A549 (cell line): Measurements from ENCODE around the gene EXT2. TPM values are rescaled to one million over a fixed set of nuclear protein-coding genes. Genes with fewer than 3 reads are reported as not detected.

Experiments
- ATAC-seq, 2 experiments: fragments of 200-7000 bp in 1 of 2; fragments of >200 bp in 1 of 2; cut with Nextera tagmentation in 1 of 2; cut with Tn5 transposase in 1 of 2; 3 replicates each; pipeline versions ENCODE4 v1.8.0 to v1.9.1; 2018 to 2020; ENCODE audit warnings: mild to moderate bottlenecking in 1 of 2, moderate library complexity in 1 of 2
- CTCF ChIA-PET: fragments of 300-600 bp; sonication (Branson Sonifier 250); formaldehyde crosslinking; extraction: SDS; loops from one replicate; lab custom pipeline; 2021; ENCODE audit warnings: antibody characterized with exemption, inconsistent platforms; lab: Yijun Ruan, JAX
- POLR2A ChIA-PET: fragments of 350-600 bp; formaldehyde crosslinking; extraction: SDS; loops from one replicate; lab custom pipeline; 2021; ENCODE audit warnings: antibody characterized with exemption, inconsistent platforms; lab: Yijun Ruan, JAX
- DNase-seq, 2 experiments: peaks; one replicate each; pipeline versions ENCODE4 v3.0.0 to v3.0.0-alpha.2; 2011 to 2016; ENCODE audit warnings: low read depth in 1 of 2, low spot score in 1 of 2
- FAIRE-seq: peaks from 2 replicates; lab custom pipeline; 2011; peaks lifted over from hg19 to GRCh38; lab: Jason Lieb, UNC
- H3K27ac ChIP-seq, 2 experiments: fragments of >200 bp; sonication (Bioruptor Twin); formaldehyde crosslinking; 3 replicates each; pipeline ENCODE4 v1.5.1; 2016 to 2017
- H3K4me1 ChIP-seq: fragments of >200 bp; sonication (Bioruptor Twin); formaldehyde crosslinking; 3 replicates; pipeline ENCODE4 v1.6.1; 2016
- H3K4me2 ChIP-seq: fragments of >200 bp; sonication (Bioruptor Twin); formaldehyde crosslinking; 3 replicates; pipeline ENCODE4 v1.6.1; 2016
- H3K4me3 ChIP-seq: fragments of >200 bp; sonication (Bioruptor Twin); formaldehyde crosslinking; 3 replicates; pipeline ENCODE4 v1.5.1; 2016
- H3K9me3 ChIP-seq: fragments of >200 bp; sonication (Bioruptor Twin); formaldehyde crosslinking; 3 replicates; pipeline ENCODE4 v1.6.1; 2016
- BHLHE40 ChIP-seq: IDR thresholded peaks from 2 replicates; pipeline ENCODE4 v1.6.1; 2012; ENCODE audit warnings: low read depth, low read length, inconsistent platforms
- CBX2 ChIP-seq: fragments of 200-600 bp; sonication (generic); IDR thresholded peaks from 2 replicates; pipeline ENCODE4 v1.6.1; 2016; ENCODE audit warnings: low read depth, mild to moderate bottlenecking, borderline replicate concordance
- CBX8 ChIP-seq: fragments of 200-600 bp; sonication (generic); IDR thresholded peaks from 2 replicates; pipeline ENCODE4 v1.6.1; 2016
- CEBPB ChIP-seq, 2 experiments: fragments of >200 bp in 1 of 2; sonication (Bioruptor Twin) in 1 of 2; formaldehyde crosslinking in 1 of 2; IDR thresholded peaks; 2 replicates each; pipeline ENCODE4 v1.6.1; 2012 to 2016
- E2F6 ChIP-seq: IDR thresholded peaks from 2 replicates; pipeline ENCODE4 v1.6.1; 2012; ENCODE audit warnings: low read depth, borderline replicate concordance
- ELK1 ChIP-seq: fragments of 150-350 bp; IDR thresholded peaks from 2 replicates; pipeline ENCODE4 v1.6.1; 2014; ENCODE audit warnings: low read depth, mild to moderate bottlenecking, low read length
- FOSB ChIP-seq: fragments of 250-450 bp; sonication (Bioruptor Pico); IDR thresholded peaks from 2 replicates; pipeline ENCODE4 v1.5.0; 2020; ENCODE audit warnings: mild to moderate bottlenecking, moderate library complexity
- FOSL2 ChIP-seq, 2 experiments: fragments of 450-650 bp in 1 of 2; fragments of >200 bp in 1 of 2; sonication (Bioruptor Twin) in 1 of 2; formaldehyde crosslinking; IDR thresholded peaks; 2 replicates each; pipeline versions ENCODE4 v1.5.0 to v1.6.1; 2016 to 2020; ENCODE audit warnings: mild to moderate bottlenecking in 1 of 2, moderate library complexity in 1 of 2
- GATA3 ChIP-seq: IDR thresholded peaks from 2 replicates; pipeline ENCODE4 v1.6.1; 2012; ENCODE audit warnings: borderline replicate concordance
- HDAC2 ChIP-seq: fragments of 200-600 bp; sonication (generic); IDR thresholded peaks from 2 replicates; pipeline ENCODE4 v1.6.1; 2016
- HEYL ChIP-seq: fragments of 250-450 bp; sonication (Bioruptor Pico); IDR thresholded peaks from 2 replicates; pipeline ENCODE4 v1.8.0; 2021; ENCODE audit warnings: mild to moderate bottlenecking, moderate library complexity
- HOXA7 ChIP-seq: fragments of 250-450 bp; sonication (Bioruptor Pico); IDR thresholded peaks from 2 replicates; pipeline ENCODE4 v1.5.0; 2020; ENCODE audit warnings: mild to moderate bottlenecking, moderate library complexity
- JUN ChIP-seq, 2 experiments: fragments of >200 bp; sonication (Bioruptor Twin); formaldehyde crosslinking; IDR thresholded peaks; 2 replicates in 1 of 2; 3 replicates in 1 of 2; pipeline ENCODE4 v1.6.1; 2016 to 2017
- MAZ ChIP-seq: fragments of 150-350 bp; IDR thresholded peaks from 2 replicates; pipeline ENCODE4 v1.6.1; 2014; ENCODE audit warnings: antibody characterized with exemption, low read depth, low read length, borderline replicate concordance
- MYC ChIP-seq: IDR thresholded peaks from 2 replicates; pipeline ENCODE4 v1.6.1; 2012; ENCODE audit warnings: mild to moderate bottlenecking, inconsistent platforms, low read length, improper control_type of control experiment, borderline replicate concordance
- PHF8 ChIP-seq: fragments of 200-600 bp; sonication (generic); IDR thresholded peaks from 2 replicates; pipeline ENCODE4 v1.6.1; 2016; ENCODE audit warnings: low read depth, mild to moderate bottlenecking, antibody characterized with exemption, moderate library complexity, borderline replicate concordance
- POLR2AphosphoS2 ChIP-seq: conservative IDR thresholded peaks from 2 replicates; pipeline ENCODE4 v1.6.1; 2012; ENCODE audit warnings: low read length, improper control_type of control experiment, inconsistent platforms
- RAD21 ChIP-seq, 2 experiments: fragments of >200 bp in 1 of 2; sonication (Bioruptor Twin) in 1 of 2; formaldehyde crosslinking in 1 of 2; IDR thresholded peaks in 1 of 2; conservative IDR thresholded peaks in 1 of 2; 2 replicates in 1 of 2; 3 replicates in 1 of 2; pipeline ENCODE4 v1.6.1; 2012 to 2018; ENCODE audit warnings: inconsistent platforms in 1 of 2
- RCOR1 ChIP-seq: fragments of 150-350 bp; IDR thresholded peaks from 2 replicates; pipeline ENCODE4 v1.6.1; 2014; ENCODE audit warnings: antibody characterized with exemption, low read length, low read depth
- RFX5 ChIP-seq: fragments of 450-650 bp; IDR thresholded peaks from 2 replicates; pipeline ENCODE4 v1.7.1; 2014; ENCODE audit warnings: antibody characterized with exemption, mild to moderate bottlenecking, moderate library complexity
- RNF2 ChIP-seq: fragments of 200-600 bp; sonication (generic); IDR thresholded peaks from 2 replicates; pipeline ENCODE4 v1.6.1; 2016; ENCODE audit warnings: low read depth, mild to moderate bottlenecking, antibody characterized with exemption, moderate library complexity, borderline replicate concordance
- SREBF2 ChIP-seq: fragments of 450-650 bp; IDR thresholded peaks from 2 replicates; pipeline ENCODE4 v1.6.1; 2014; ENCODE audit warnings: mild to moderate bottlenecking, moderate library complexity
- TFCP2L1 ChIP-seq: fragments of 250-450 bp; sonication (Bioruptor Pico); IDR thresholded peaks from 2 replicates; pipeline ENCODE4 v1.5.0; 2021; ENCODE audit warnings: mild to moderate bottlenecking
- ZFP36 ChIP-seq: fragments of 450-650 bp; IDR thresholded peaks from 2 replicates; pipeline ENCODE4 v1.6.1; 2014; ENCODE audit warnings: borderline replicate concordance; ENCODE audit not compliant: partially characterized antibody
- ZSCAN20 ChIP-seq: fragments of 250-450 bp; sonication (Bioruptor Pico); IDR thresholded peaks from 2 replicates; pipeline ENCODE4 v1.8.0; 2022; ENCODE audit warnings: mild to moderate bottlenecking, moderate library complexity
- WGBS: methylation state at CpG from one replicate; pipeline ENCODE4 v1.1.6; 2017; ENCODE audit errors: missing lambda C conversion rate; 5-methylcytosine and 5-hydroxymethylcytosine counted together
- polyA plus RNA-seq, 4 experiments: library from polyadenylated mRNA; depleted of rRNA in 3 of 4; stranded (reverse); fragments of >200 nt; fragmentation: RNase III in 1 of 4; extraction: RNeasy Plus Mini Kit Qiagen cat#74134 plus additional on column Dnase treatment in 1 of 4; gene quantifications; 2 replicates in 3 of 4; 3 replicates in 1 of 4; pipeline ENCODE4 v1.2.3, GENCODE V29; 2011 to 2017

EXT2 gene
- polyA plus RNA-seq, 2 of the 4 experiments (the other 2 are of a cell fraction), result 56.5 to 77.3 TPM

- TF ChIP-seq FOSL2 (IDR thresholded peaks at IDR 0.05) (no peak), FOSL2 (CRISPR knock-in tag; IDR thresholded peaks at IDR 0.05) (no peak), RNF2 (no peak), MAZ (no peak), JUN (IDR thresholded peaks at IDR 0.05) (no peak), POLR2AphosphoS2 (no peak), CEBPB (IDR thresholded peaks at IDR 0.05) (no peak), ZSCAN20 (no peak), E2F6 (no peak), GATA3 (no peak)
Observed at GRCh38 chr11:44224867-44225501, 129.5 kb downstream of the EXT2 start (continued).

GRCh38 chr11:44226490-44226889 lies 131.0 kb downstream of the EXT2 start:
- ATAC-seq, result no peak
- no peak overlapping the region for H3K4me2 ChIP-seq
- H3K27ac ChIP-seq, result no peak overlapping the region
- no peak for FAIRE-seq
- ChIA-PET CTCF (interaction anchor here (0.9 to 1.1 kb wide), 2 partner anchors 31 to 41 kb away, joined by 3 to 4 read pairs; no protein-coding TSS in a partner anchor), POLR2A (no interaction called here)
- no peak for TF ChIP-seq RCOR1
- TF ChIP-seq BHLHE40, result no peak
- TF ChIP-seq SREBF2, result no peak
- no peak for TF ChIP-seq RAD21 (conservative IDR thresholded peaks at IDR 0.05 in 1 of 2, IDR thresholded peaks at IDR 0.05 in 1 of 2)
- TF ChIP-seq HOXA7 (CRISPR knock-in tag), result no peak
- no peak for TF ChIP-seq MYC
- no peak for TF ChIP-seq ELK1
- no peak for TF ChIP-seq ZFP36
- no peak for TF ChIP-seq RFX5
- no peak for TF ChIP-seq HDAC2
- no peak for TF ChIP-seq JUN (IDR thresholded peaks at IDR 0.05)
- TF ChIP-seq MAZ, result no peak
- no peak for TF ChIP-seq POLR2AphosphoS2
- no peak for TF ChIP-seq FOSB (CRISPR knock-in tag)
- no peak for TF ChIP-seq TFCP2L1 (CRISPR knock-in tag)
- TF ChIP-seq HEYL (CRISPR knock-in tag), result no peak
- TF ChIP-seq PHF8, result no peak
- TF ChIP-seq CBX8, result no peak
- H3K4me3 ChIP-seq, result no peak overlapping the region
- no peak for DNase-seq
- peaks cover 7% of the 10 kb centered on the region for H3K4me1 ChIP-seq
- H3K9me3 ChIP-seq, result no peaks in the 10 kb centered on the region
- WGBS, result 79% methylated on average over 2 of the region's 2 CpGs

DNA sequence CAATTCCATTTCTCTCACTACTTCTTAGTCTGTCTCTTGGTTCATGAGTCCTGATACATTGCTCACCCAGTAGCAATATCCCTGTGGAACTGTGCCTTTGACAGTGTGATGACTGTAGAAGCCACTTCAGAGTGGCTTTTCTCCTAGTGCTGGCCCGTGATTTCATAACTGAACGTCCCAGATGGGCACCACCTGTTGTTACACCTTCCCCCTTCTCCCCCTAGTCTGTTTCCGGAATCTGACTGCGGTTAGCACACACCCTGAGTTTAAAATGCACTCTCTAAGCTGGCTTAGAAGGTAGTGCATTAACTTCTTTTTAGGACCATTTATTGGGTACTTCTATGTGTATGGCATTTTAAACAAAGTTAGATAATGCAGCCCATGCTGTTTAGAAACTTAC lies 131.5 kb downstream of the EXT2 start:
- H3K4me3 ChIP-seq, result no peak overlapping the region
- ChIA-PET POLR2A (no interaction called here), CTCF (interaction anchor here (0.9 to 1.5 kb wide), 5 partner anchors 10 to 93 kb away, joined by 3 to 5 read pairs (median 3); no protein-coding TSS in a partner anchor)
- 73% methylated on average over 4 of the region's 4 CpGs for WGBS
- no peak for TF ChIP-seq CBX2
- no peak overlapping the region for H3K27ac ChIP-seq
- H3K9me3 ChIP-seq, result no peaks in the 10 kb centered on the region
- H3K4me2 ChIP-seq, result no peak overlapping the region
- no peak for FAIRE-seq
- peaks cover 7% of the 10 kb centered on the region for H3K4me1 ChIP-seq
- no peak for DNase-seq
- no peak for ATAC-seq
